ENCODE data around the gene CARD14. TPM values are rescaled to one million over a fixed set of nuclear protein-coding genes. Genes with fewer than 3 reads are reported as not detected.

Gene CARD14
- total RNA-seq (not detected), polyA plus RNA-seq (not detected)

DNA sequence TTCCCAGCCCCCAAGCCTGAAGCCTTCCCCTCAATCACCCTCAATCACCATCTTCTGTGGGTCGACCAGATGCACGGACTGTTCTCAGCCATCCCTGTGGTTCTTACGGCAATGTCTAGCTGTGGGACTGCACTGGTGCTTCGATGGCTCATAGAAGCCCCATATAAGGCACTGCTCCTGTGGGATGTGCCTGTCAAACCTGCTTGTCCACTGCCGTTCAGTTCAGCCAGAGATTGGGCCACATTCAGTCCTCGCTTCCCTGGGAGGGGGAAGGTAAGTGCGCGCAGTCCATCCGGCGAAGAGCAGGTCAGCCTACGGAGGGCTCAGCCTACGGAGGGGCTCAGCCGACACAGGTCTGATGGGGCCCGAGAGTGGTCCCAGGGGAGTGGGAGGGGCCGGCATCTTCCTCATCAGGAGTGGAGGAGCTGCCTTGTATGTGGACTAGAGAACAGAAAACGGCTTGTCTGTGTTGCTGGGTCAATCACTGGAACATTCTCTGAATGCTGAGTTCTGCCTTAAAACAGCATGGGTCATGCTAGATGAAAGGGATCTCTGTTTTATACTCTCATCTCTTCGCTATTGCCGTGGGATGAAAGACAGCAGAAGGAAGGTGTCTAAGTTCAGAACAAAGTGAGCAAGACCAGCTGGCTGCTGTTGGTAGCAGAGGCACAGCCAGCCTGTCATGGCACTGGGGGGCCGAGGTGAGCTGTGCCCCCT is at the start of gene CARD14:
TSS of gene CARD14 (plus strand) at position 247 of the 717 bp plus-strand sequence. CDS start 11,409 bp downstream, outside the sequence.
- H3K9me3 ChIP-seq (ENCODE audit: low read length) = no peaks in the 10 kb centered on the region
- no peak within 1 kb of the TSS for H3K4me3 ChIP-seq (ENCODE audit: low read length)
- ChIA-PET POLR2A (no interaction called here), CTCF (no interaction called here)
- Mint-ChIP-seq H3K9me3 (no peaks in the 10 kb centered on the region), H3K4me1 (no peaks in the 10 kb centered on the region), H3K4me3 (no peak within 1 kb of the TSS), H3K36me3 (no peaks in the 10 kb centered on the region), H3K27me3 (peaks cover 6 to 11% of the 10 kb centered on the region in 2 donors), H3K27ac (peak within 1 kb of the TSS in 1 of 8 donors; percentile 54)
- H3K27me3 ChIP-seq (ENCODE audit: insufficient read depth, low read length, poor library complexity, severe bottlenecking) = no peaks in the 10 kb centered on the region
- DNase-seq = no peak
- no peak within 1 kb of the TSS for H3K27ac ChIP-seq (ENCODE audit: low read depth, low read length)
- H3K4me1 ChIP-seq (ENCODE audit: insufficient read depth, low read length) = no peaks in the 10 kb centered on the region
- no peaks in the 10 kb centered on the region for H3K36me3 ChIP-seq (ENCODE audit: insufficient read depth, low read length)

DNA sequence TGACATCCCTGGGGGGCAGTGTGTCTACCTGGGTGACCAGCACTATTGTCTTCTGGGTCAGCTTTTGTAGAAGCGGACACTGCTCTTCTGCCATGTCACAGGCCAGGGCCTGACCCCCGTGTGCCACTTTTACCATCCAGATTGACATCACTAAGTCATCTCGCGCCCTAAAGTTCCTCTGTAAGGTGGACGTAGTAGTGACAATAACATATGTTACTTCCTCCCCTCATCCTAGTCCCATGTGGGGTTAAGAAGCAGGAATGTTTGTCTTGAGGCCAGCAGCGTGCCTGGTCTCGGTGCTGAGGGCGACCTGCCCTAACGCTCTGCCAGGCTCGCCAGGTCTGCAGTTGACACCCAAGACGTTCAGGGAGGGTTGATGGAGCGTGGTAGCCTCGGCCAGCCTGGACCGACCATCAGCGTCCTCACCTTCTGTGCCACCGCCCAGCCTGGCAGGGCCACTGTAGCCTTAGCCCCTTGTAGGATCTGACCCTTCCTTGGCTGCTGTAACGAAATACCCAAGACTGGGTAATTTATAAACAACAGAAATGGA is 47.7 kb upstream of the CARD14 start:
- peaks cover 5% of the 10 kb centered on the region for H3K27me3 ChIP-seq (ENCODE audit: insufficient read depth, low read length, poor library complexity, severe bottlenecking)

DNA sequence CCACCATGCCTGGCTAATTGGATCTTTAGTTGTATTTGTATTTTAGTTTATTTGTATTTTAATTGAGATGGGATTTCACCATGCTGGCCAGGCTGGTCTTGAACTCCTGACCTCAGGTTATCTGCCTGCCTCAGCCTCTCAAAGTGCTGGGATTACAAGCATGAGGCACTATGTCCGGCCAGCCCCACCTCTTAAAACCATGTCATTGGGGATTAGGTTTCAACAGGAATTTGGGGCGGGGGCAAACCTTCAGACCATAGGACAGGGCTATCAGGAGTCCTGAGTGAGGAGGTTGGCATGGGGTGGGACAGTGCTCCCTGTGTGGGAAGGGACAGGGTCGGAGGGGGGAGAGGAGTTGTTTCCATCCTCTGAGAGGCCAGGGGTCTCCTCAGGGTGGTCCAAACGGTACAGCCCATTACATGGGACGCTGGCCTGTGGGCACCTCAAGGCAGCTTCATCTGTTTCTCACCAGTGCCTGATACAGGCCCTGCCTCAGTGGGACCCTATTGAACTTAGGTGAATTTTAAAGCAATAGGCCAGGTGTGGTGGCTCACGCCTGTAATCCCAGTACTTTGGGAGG is 46.8 kb upstream of the CARD14 start:
- POLR2A ChIA-PET = no interaction called here

More for the DNA sequence above, 47.7 kb upstream of the CARD14 start:
- POLR2A ChIA-PET = no interaction called here
- Histone ChIP-seq H3K27ac (ENCODE audit: low read depth, low read length) (no peak overlapping the region), H3K9me3 (ENCODE audit: low read length) (no peaks in the 10 kb centered on the region), H3K4me3 (ENCODE audit: low read length) (no peak overlapping the region), H3K36me3 (ENCODE audit: insufficient read depth, low read length) (no peaks in the 10 kb centered on the region), H3K4me1 (ENCODE audit: insufficient read depth, low read length) (no peaks in the 10 kb centered on the region)
- Mint-ChIP-seq H3K4me3 (no peak overlapping the region), H3K27me3 (peaks cover 3 to 10% of the 10 kb centered on the region in 2 donors), H3K36me3 (no peaks in the 10 kb centered on the region), H3K27ac (no peak overlapping the region), H3K9me3 (no peaks in the 10 kb centered on the region), H3K4me1 (no peaks in the 10 kb centered on the region)
- CTCF ChIA-PET = no interaction called here
- no peak for DNase-seq

DNA sequence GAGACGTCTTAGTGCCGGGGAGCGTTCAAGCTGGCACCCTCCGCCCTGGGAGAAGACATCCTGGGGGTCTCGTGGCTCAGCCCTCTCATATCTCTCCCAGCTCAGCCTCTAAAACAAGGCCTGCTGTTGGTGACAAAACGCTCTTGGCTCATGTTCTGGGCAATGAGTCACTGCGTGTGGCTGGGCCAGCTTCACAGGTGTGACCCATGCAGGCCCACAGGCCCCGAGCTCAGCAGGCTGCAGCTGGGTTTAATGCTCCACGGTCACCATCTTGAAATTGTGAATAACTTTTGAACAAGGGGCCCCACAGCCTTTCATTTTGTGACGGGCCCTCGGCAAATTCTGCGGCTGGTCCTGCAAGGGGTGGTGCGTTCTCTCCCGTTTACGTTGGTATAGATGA is 46.0 kb upstream of the CARD14 start:
- Histone ChIP-seq H3K27me3 (ENCODE audit: insufficient read depth, low read length, poor library complexity, severe bottlenecking) (peaks cover 5% of the 10 kb centered on the region), H3K36me3 (ENCODE audit: insufficient read depth, low read length) (no peaks in the 10 kb centered on the region), H3K4me3 (ENCODE audit: low read length) (no peak overlapping the region), H3K4me1 (ENCODE audit: insufficient read depth, low read length) (no peaks in the 10 kb centered on the region), H3K9me3 (ENCODE audit: low read length) (no peaks in the 10 kb centered on the region), H3K27ac (ENCODE audit: low read depth, low read length) (no peak overlapping the region)
- Mint-ChIP-seq H3K27ac (no peak overlapping the region), H3K4me1 (no peaks in the 10 kb centered on the region), H3K9me3 (no peaks in the 10 kb centered on the region), H3K4me3 (no peak overlapping the region), H3K27me3 (peaks cover 5 to 10% of the 10 kb centered on the region in 2 donors), H3K36me3 (no peaks in the 10 kb centered on the region)
- no peak for DNase-seq
- ChIA-PET POLR2A (no interaction called here), CTCF (no interaction called here)

More for the DNA sequence above, 46.8 kb upstream of the CARD14 start:
- Histone ChIP-seq H3K9me3 (ENCODE audit: low read length) (no peaks in the 10 kb centered on the region), H3K27me3 (ENCODE audit: insufficient read depth, low read length, poor library complexity, severe bottlenecking) (peaks cover 5% of the 10 kb centered on the region), H3K27ac (ENCODE audit: low read depth, low read length) (no peak overlapping the region), H3K4me1 (ENCODE audit: insufficient read depth, low read length) (no peaks in the 10 kb centered on the region), H3K4me3 (ENCODE audit: low read length) (no peak overlapping the region), H3K36me3 (ENCODE audit: insufficient read depth, low read length) (no peaks in the 10 kb centered on the region)
- DNase-seq = no peak
- Mint-ChIP-seq H3K27me3 (peaks cover 3 to 10% of the 10 kb centered on the region in 2 donors), H3K36me3 (no peaks in the 10 kb centered on the region), H3K4me3 (no peak overlapping the region), H3K4me1 (no peaks in the 10 kb centered on the region), H3K27ac (no peak overlapping the region), H3K9me3 (no peaks in the 10 kb centered on the region)
- CTCF ChIA-PET = no interaction called here

GRCh38 chr17:80124351-80124981 is 45.4 kb upstream of the CARD14 start:
- H3K9me3 ChIP-seq (ENCODE audit: low read length) = no peaks in the 10 kb centered on the region
- DNase-seq = no peak
- H3K9me3 Mint-ChIP-seq = no peaks in the 10 kb centered on the region
- H3K36me3 Mint-ChIP-seq = no peaks in the 10 kb centered on the region
- no peaks in the 10 kb centered on the region for H3K36me3 ChIP-seq (ENCODE audit: insufficient read depth, low read length)
- ChIA-PET POLR2A (no interaction called here), CTCF (interaction anchor here (1.0 kb wide), 1 partner anchor 10 kb away, joined by 3 read pairs; no protein-coding TSS in a partner anchor)
- peaks cover 5 to 10% of the 10 kb centered on the region in 2 donors for H3K27me3 Mint-ChIP-seq
- no peaks in the 10 kb centered on the region for H3K4me1 Mint-ChIP-seq
- H3K4me1 ChIP-seq (ENCODE audit: insufficient read depth, low read length) = no peaks in the 10 kb centered on the region
- no peak overlapping the region for H3K4me3 ChIP-seq (ENCODE audit: low read length)
- H3K27ac Mint-ChIP-seq = no peak overlapping the region
- peak overlapping the region in 1 of 7 donors; percentile 13 for H3K4me3 Mint-ChIP-seq
- peaks cover 5% of the 10 kb centered on the region for H3K27me3 ChIP-seq (ENCODE audit: insufficient read depth, low read length, poor library complexity, severe bottlenecking)
- H3K27ac ChIP-seq (ENCODE audit: low read depth, low read length) = no peak overlapping the region

- Histone ChIP-seq H3K36me3 (ENCODE audit: insufficient read depth, low read length) (no peaks in the 10 kb centered on the region), H3K4me1 (ENCODE audit: insufficient read depth, low read length) (no peaks in the 10 kb centered on the region), H3K27ac (ENCODE audit: low read depth, low read length) (no peak overlapping the region), H3K4me3 (ENCODE audit: low read length) (no peak overlapping the region), H3K27me3 (ENCODE audit: insufficient read depth, low read length, poor library complexity, severe bottlenecking) (peaks cover 5% of the 10 kb centered on the region), H3K9me3 (ENCODE audit: low read length) (no peaks in the 10 kb centered on the region)
- CTCF ChIA-PET = no interaction called here
- POLR2A ChIA-PET = no interaction called here
- Mint-ChIP-seq H3K4me3 (no peak overlapping the region), H3K27ac (no peak overlapping the region), H3K36me3 (no peaks in the 10 kb centered on the region), H3K9me3 (no peaks in the 10 kb centered on the region), H3K27me3 (peaks cover 5 to 10% of the 10 kb centered on the region in 2 donors), H3K4me1 (no peaks in the 10 kb centered on the region)
- DNase-seq = no peak
Observed at GRCh38 chr17:80125656-80126448, 44.0 kb upstream of the CARD14 start.

DNA sequence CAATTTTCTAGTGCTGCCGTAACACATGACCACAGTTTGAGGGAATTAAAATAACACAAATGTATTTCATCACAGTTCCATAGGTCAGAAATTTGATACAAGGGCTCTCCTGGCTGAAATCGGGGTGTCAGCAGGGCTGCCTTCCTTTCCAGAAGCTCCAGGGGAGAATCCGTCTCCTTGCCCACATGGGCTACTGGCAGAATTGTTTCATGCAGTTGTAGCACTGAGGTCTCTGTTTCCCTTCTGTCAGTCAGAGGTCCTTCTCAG is 43.4 kb upstream of the CARD14 start:
- no peaks in the 10 kb centered on the region for H3K9me3 Mint-ChIP-seq
- H3K27ac Mint-ChIP-seq = no peak overlapping the region
- Histone ChIP-seq H3K4me3 (ENCODE audit: low read length) (no peak overlapping the region), H3K9me3 (ENCODE audit: low read length) (no peaks in the 10 kb centered on the region), H3K36me3 (ENCODE audit: insufficient read depth, low read length) (no peaks in the 10 kb centered on the region), H3K27me3 (ENCODE audit: insufficient read depth, low read length, poor library complexity, severe bottlenecking) (peaks cover 5% of the 10 kb centered on the region), H3K4me1 (ENCODE audit: insufficient read depth, low read length) (no peaks in the 10 kb centered on the region), H3K27ac (ENCODE audit: low read depth, low read length) (no peak overlapping the region)
- no peaks in the 10 kb centered on the region for H3K36me3 Mint-ChIP-seq
- no peak for DNase-seq
- CTCF ChIA-PET = no interaction called here
- POLR2A ChIA-PET = no interaction called here
- H3K4me1 Mint-ChIP-seq = no peaks in the 10 kb centered on the region
- H3K4me3 Mint-ChIP-seq = no peak overlapping the region
- peaks cover 5 to 10% of the 10 kb centered on the region in 2 donors for H3K27me3 Mint-ChIP-seq
